Activated B cell treated with CpG ODN at 0.5 μM for 24 hours (primary cell): ENCODE results near the gene PPP1R7. TPM values are rescaled to one million over a fixed set of nuclear protein-coding genes. Genes with fewer than 3 reads are reported as not detected.

Source experiments
- ATAC-seq: fragments of 200-7000 bp; cut with Tn5 transposase; one replicate; pipeline ENCODE4 v1.10.0; 2021; ENCODE audit warnings: low read depth, mild to moderate bottlenecking, moderate library complexity
- CTCF ChIA-PET: fragments of 350-600 bp; sonication (Branson Sonifier 250); formaldehyde crosslinking; loops from one replicate; lab custom pipeline; 2021; ENCODE audit warnings: antibody characterized with exemption; lab: Charles Lee
- POLR2A ChIA-PET: fragments of 350-600 bp; sonication (Branson Sonifier 250); formaldehyde crosslinking; loops from one replicate; lab custom pipeline; 2021; ENCODE audit warnings: antibody characterized with exemption; lab: Charles Lee
- DNase-seq: peaks from one replicate; pipeline ENCODE4 v3.0.0; 2022
- H3K27ac Mint-ChIP-seq: one replicate; pipeline ENCODE4 v1.8.0; 2020; ENCODE audit warnings: mixed read lengths
- H3K27me3 Mint-ChIP-seq: one replicate; pipeline ENCODE4 v1.8.0; 2021; ENCODE audit warnings: mixed read lengths
- H3K36me3 Mint-ChIP-seq: one replicate; pipeline ENCODE4 v1.8.0; 2021; ENCODE audit warnings: low read depth, mixed read lengths
- H3K4me1 Mint-ChIP-seq: one replicate; pipeline ENCODE4 v1.8.0; 2021; ENCODE audit warnings: mixed read lengths
- H3K4me3 Mint-ChIP-seq: one replicate; pipeline ENCODE4 v1.8.0; 2020; ENCODE audit warnings: mild to moderate bottlenecking, mixed read lengths
- H3K9me3 Mint-ChIP-seq: one replicate; pipeline ENCODE4 v1.8.0; 2020; ENCODE audit warnings: mixed read lengths
- CTCF ChIP-seq: fragments of 200-600 bp; IDR thresholded peaks from one replicate; pipeline ENCODE4 v1.8.0; 2022; ENCODE audit warnings: antibody characterized with exemption, mild to moderate bottlenecking
- intact Hi-C: fragments of 100-400 bp; cut with micrococcal nuclease; formaldehyde crosslinking; loops from one replicate; pipeline ENCODE4 v1.15.1; 2024
- total RNA-seq: library from RNA; stranded (reverse); gene quantifications from 2 replicates; pipeline ENCODE4 v1.2.3, GENCODE V29; 2022

PPP1R7 gene
- total RNA-seq, 1 donor from 2014 or later, result 72.0 TPM

GRCh38 chr2:241224018-241224850, 74.0 kb downstream of the PPP1R7 start:
- peaks cover 1% of the 10 kb centered on the region for H3K4me1 Mint-ChIP-seq
- H3K27me3 Mint-ChIP-seq, result no peaks in the 10 kb centered on the region
- no peak overlapping the region for H3K27ac Mint-ChIP-seq
- intact Hi-C loops, result no loop called here
- H3K36me3 Mint-ChIP-seq, result peaks cover 33% of the 10 kb centered on the region
- ATAC-seq (no peak), DNase-seq (no peak)
- TF ChIP-seq CTCF, result no peak
- no peak overlapping the region for H3K4me3 Mint-ChIP-seq
- ChIA-PET POLR2A (no interaction called here), CTCF (no interaction called here)
- H3K9me3 Mint-ChIP-seq, result no peaks in the 10 kb centered on the region

GRCh38 chr2:241224851-241225438, 74.7 kb downstream of the PPP1R7 start:
- ChIA-PET CTCF (no interaction called here), POLR2A (no interaction called here)
- intact Hi-C loops, result no loop called here
- H3K4me3 Mint-ChIP-seq, result no peak overlapping the region
- DNase-seq (no peak), ATAC-seq (no peak)
- H3K27ac Mint-ChIP-seq, result no peak overlapping the region
- H3K9me3 Mint-ChIP-seq, result no peaks in the 10 kb centered on the region
- H3K36me3 Mint-ChIP-seq, result peaks cover 39% of the 10 kb centered on the region
- no peaks in the 10 kb centered on the region for H3K27me3 Mint-ChIP-seq
- TF ChIP-seq CTCF, result no peak
- H3K4me1 Mint-ChIP-seq, result no peaks in the 10 kb centered on the region

DNA sequence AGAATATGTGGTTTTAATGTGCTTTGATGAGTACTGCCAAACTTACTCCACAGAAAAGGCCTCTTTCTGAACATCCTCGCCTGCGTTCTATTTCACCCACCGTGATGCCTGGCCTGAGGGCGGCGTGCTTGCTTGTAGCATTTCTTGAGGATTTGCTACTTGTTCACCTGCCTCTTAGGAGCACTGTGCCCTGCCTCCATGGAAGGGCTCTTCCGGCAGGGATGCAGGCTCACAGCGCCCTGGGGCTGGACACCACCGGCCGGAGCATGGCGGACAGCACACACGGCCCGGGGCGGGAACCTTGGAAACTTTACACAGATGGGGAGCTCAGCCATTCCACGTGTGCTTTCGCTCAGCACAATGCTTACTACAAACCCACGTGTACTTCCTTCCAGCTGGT, 75.3 kb downstream of the PPP1R7 start:
- Mint-ChIP-seq H3K9me3 (no peaks in the 10 kb centered on the region), H3K4me1 (no peaks in the 10 kb centered on the region), H3K4me3 (no peak overlapping the region), H3K36me3 (peaks cover 45% of the 10 kb centered on the region), H3K27ac (no peak overlapping the region), H3K27me3 (no peaks in the 10 kb centered on the region)
- POLR2A ChIA-PET, result no interaction called here
- ATAC-seq, result no peak
- TF ChIP-seq CTCF, result no peak
- intact Hi-C loops, result no loop called here
- CTCF ChIA-PET, result no interaction called here
- DNase-seq, result no peak

DNA sequence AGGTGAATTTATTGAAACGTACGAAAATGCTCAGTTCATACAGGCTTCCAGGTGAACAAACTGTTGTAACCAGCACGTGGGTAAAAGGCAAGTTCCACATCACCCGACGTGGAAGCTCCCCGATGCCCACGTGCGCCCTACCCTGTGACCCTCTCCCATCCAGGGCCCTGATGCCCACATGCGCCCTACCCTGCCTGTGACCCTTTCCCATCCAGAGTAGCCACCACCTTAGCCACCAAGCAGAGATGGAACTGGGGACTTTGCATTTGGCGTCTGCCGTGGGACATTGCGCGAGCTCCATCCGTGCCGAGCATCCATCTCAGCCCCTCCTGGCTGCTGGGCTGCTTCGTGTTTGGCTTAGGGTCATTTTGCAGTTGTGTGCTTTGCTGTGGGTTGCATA, 75.7 kb downstream of the PPP1R7 start:
- Mint-ChIP-seq H3K4me1 (no peaks in the 10 kb centered on the region), H3K27ac (no peak overlapping the region), H3K36me3 (peaks cover 49% of the 10 kb centered on the region), H3K27me3 (no peaks in the 10 kb centered on the region), H3K9me3 (no peaks in the 10 kb centered on the region), H3K4me3 (no peak overlapping the region)
- intact Hi-C loops, result no loop called here
- ChIA-PET CTCF (no interaction called here), POLR2A (no interaction called here)
- TF ChIP-seq CTCF, result no peak
- no peak for ATAC-seq
- no peak for DNase-seq

GRCh38 chr2:241226723-241227572, 76.7 kb downstream of the PPP1R7 start:
- H3K9me3 Mint-ChIP-seq, result no peaks in the 10 kb centered on the region
- no peak overlapping the region for H3K4me3 Mint-ChIP-seq
- ATAC-seq (no peak), DNase-seq (no peak)
- TF ChIP-seq CTCF, result no peak
- ChIA-PET POLR2A (no interaction called here), CTCF (no interaction called here)
- peaks cover 59% of the 10 kb centered on the region for H3K36me3 Mint-ChIP-seq
- intact Hi-C loops, result no loop called here
- no peaks in the 10 kb centered on the region for H3K4me1 Mint-ChIP-seq
- no peaks in the 10 kb centered on the region for H3K27me3 Mint-ChIP-seq
- H3K27ac Mint-ChIP-seq, result no peak overlapping the region
